Measurements from ENCODE around the gene CPM. TPM values are rescaled to one million over a fixed set of nuclear protein-coding genes. Genes with fewer than 3 reads are reported as not detected.

CPM gene
- polyA plus RNA-seq, 3 donors: 8.4 to 32.4 (median 26.2) TPM

GRCh38 chr12:68831751-68832503 lies 101.0 kb downstream of the CPM start:
- H3K27ac Mint-ChIP-seq: peak overlapping the region in 3 of 7 donors; percentile 43 to 46 (median 44)
- intact Hi-C loops (cut with micrococcal nuclease): no loop called here

GRCh38 chr12:68831272-68831671 lies 101.7 kb downstream of the CPM start:
- WGBS (ENCODE audit: insufficient coverage): 94% methylated on average over 4 of the region's 6 CpGs
- Histone ChIP-seq H3K27ac (ENCODE audit: low read depth in 1 of 2, low read length in 2 of 2) (no peak overlapping the region), H3K36me3 (replicated peaks in 1 of 2; ENCODE audit: control insufficient read depth in 1 of 2, insufficient read depth in 2 of 2, low read length in 2 of 2) (peaks cover 72 to 94% of the 10 kb centered on the region in 2 donors), H3K79me2 (ENCODE audit: insufficient read depth, low read length) (peaks cover 17% of the 10 kb centered on the region), H3K9me3 (replicated peaks in 1 of 2; ENCODE audit: control insufficient read depth in 1 of 2, insufficient read depth in 1 of 2, low read length in 2 of 2) (no peaks in the 10 kb centered on the region), H3K4me1 (ENCODE audit: control insufficient read depth in 1 of 2, insufficient read depth in 2 of 2, low read length in 2 of 2) (no peaks in the 10 kb centered on the region), H2AFZ (ENCODE audit: insufficient read depth, low read depth, low read length, poor library complexity, severe bottlenecking) (no peak overlapping the region), H4K20me1 (ENCODE audit: insufficient read depth, low read length) (peaks cover 83% of the 10 kb centered on the region), H3K4me2 (replicated peaks; ENCODE audit: extremely low read depth, low read length, poor library complexity, severe bottlenecking) (no peak overlapping the region), H3K4me3 (replicated peaks in 1 of 3; ENCODE audit: low read depth in 2 of 3, low read length in 3 of 3) (no peak overlapping the region), H3K9ac (ENCODE audit: insufficient read depth, low read length, poor library complexity, severe bottlenecking) (no peak overlapping the region), H3K27me3 (ENCODE audit: control insufficient read depth in 2 of 2, insufficient read depth in 2 of 2, low read length in 2 of 2) (no peaks in the 10 kb centered on the region)
- no peak for DNase-seq
- Mint-ChIP-seq H3K4me1 (no peaks in the 10 kb centered on the region), H3K36me3 (peaks cover 53 to 85% of the 10 kb centered on the region in 2 donors), H3K4me3 (no peak overlapping the region), H3K27ac (peak overlapping the region in 3 of 7 donors; percentile 5 to 54 (median 15)), H3K9me3 (no peaks in the 10 kb centered on the region), H3K27me3 (ENCODE audit: low read depth in 3 of 3) (peaks cover 0 to 2% (median 0%) of the 10 kb centered on the region in 3 donors)
- intact Hi-C loops (cut with micrococcal nuclease): no loop called here
- TF ChIP-seq CTCF (IDR thresholded peaks at IDR 0.05): no peak

More at GRCh38 chr12:68831751-68832503, 101.0 kb downstream of the CPM start:
- Histone ChIP-seq H2AFZ (ENCODE audit: insufficient read depth, low read depth, low read length, poor library complexity, severe bottlenecking) (no peak overlapping the region), H3K4me3 (replicated peaks in 1 of 3; ENCODE audit: low read depth in 2 of 3, low read length in 3 of 3) (no peak overlapping the region), H3K9ac (ENCODE audit: insufficient read depth, low read length, poor library complexity, severe bottlenecking) (no peak overlapping the region), H3K27ac (ENCODE audit: low read depth in 1 of 2, low read length in 2 of 2) (no peak overlapping the region), H3K27me3 (ENCODE audit: control insufficient read depth in 2 of 2, insufficient read depth in 2 of 2, low read length in 2 of 2) (no peaks in the 10 kb centered on the region), H3K36me3 (replicated peaks in 1 of 2; ENCODE audit: control insufficient read depth in 1 of 2, insufficient read depth in 2 of 2, low read length in 2 of 2) (peaks cover 73 to 94% of the 10 kb centered on the region in 2 donors), H3K9me3 (replicated peaks in 1 of 2; ENCODE audit: control insufficient read depth in 1 of 2, insufficient read depth in 1 of 2, low read length in 2 of 2) (no peaks in the 10 kb centered on the region), H3K4me2 (replicated peaks; ENCODE audit: extremely low read depth, low read length, poor library complexity, severe bottlenecking) (no peak overlapping the region), H4K20me1 (ENCODE audit: insufficient read depth, low read length) (peaks cover 81% of the 10 kb centered on the region), H3K4me1 (ENCODE audit: control insufficient read depth in 1 of 2, insufficient read depth in 2 of 2, low read length in 2 of 2) (no peaks in the 10 kb centered on the region), H3K79me2 (ENCODE audit: insufficient read depth, low read length) (peaks cover 17% of the 10 kb centered on the region)
- WGBS (ENCODE audit: insufficient coverage): 91% methylated on average over 8 of the region's 14 CpGs
- Mint-ChIP-seq H3K4me3 (no peak overlapping the region), H3K36me3 (peaks cover 57 to 85% of the 10 kb centered on the region in 2 donors), H3K9me3 (no peaks in the 10 kb centered on the region), H3K4me1 (no peaks in the 10 kb centered on the region), H3K27me3 (ENCODE audit: low read depth in 3 of 3) (peaks cover 0 to 2% (median 0%) of the 10 kb centered on the region in 3 donors)
- TF ChIP-seq CTCF (IDR thresholded peaks at IDR 0.05): no peak
- DNase-seq: no peak
